IPS-NIHi7 (cell line): Measurements from ENCODE around the gene PLA2G3.
"Not testable (repeated sequence)": the region's sequence is repeated elsewhere in the genome, so short reads cannot be mapped to it uniquely, and the experiment has no call there.

Source experiments
- DNase-seq: peaks from one replicate; pipeline ENCODE4 v3.0.0; 2012; ENCODE audit warnings: mixed read lengths; ENCODE audit errors: extremely low spot score

PLA2G3 gene, protein sequence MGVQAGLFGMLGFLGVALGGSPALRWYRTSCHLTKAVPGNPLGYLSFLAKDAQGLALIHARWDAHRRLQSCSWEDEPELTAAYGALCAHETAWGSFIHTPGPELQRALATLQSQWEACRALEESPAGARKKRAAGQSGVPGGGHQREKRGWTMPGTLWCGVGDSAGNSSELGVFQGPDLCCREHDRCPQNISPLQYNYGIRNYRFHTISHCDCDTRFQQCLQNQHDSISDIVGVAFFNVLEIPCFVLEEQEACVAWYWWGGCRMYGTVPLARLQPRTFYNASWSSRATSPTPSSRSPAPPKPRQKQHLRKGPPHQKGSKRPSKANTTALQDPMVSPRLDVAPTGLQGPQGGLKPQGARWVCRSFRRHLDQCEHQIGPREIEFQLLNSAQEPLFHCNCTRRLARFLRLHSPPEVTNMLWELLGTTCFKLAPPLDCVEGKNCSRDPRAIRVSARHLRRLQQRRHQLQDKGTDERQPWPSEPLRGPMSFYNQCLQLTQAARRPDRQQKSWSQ

DNA sequence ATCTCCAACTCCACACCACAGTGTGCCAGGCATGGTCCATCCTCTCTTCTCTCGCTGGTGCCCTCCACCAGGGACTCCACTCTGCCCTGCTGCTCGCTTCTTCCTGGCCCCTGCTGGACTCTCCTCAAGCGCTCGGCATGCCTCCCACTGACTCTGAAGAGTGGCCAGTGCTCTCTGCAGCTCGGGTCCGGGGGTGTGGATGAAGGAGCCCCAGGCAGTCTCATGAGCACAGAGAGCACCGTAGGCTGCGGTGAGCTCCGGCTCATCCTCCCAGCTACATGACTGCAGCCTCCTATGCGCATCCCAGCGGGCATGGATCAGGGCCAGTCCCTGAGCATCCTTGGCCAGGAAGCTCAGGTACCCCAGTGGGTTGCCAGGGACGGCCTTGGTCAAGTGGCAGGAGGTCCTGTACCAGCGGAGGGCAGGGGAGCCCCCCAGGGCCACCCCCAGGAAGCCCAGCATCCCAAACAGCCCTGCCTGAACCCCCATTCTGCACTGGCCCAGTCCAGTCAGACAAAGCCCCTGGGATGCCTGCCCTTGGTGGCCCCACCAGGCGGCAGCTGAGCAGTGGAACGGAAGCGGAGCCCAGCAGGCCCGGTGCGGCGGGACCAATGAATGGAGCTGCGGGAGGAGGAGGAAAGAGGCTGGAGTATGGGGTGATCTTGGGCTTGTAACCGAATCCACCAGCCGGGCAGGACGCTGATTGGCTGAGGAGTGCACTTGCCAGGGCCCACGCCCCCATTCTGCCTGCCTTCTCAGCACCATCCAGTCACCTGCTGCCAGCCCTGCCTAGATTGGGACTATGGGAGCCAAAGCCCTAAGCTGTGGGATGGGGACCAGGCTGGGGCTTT is at the start of gene PLA2G3:
Gene PLA2G3 (minus strand): TSS at position 643 of the 851 bp plus-strand sequence. CDS start 154 bp downstream, at position 489.
- peak; percentile 100 for DNase-seq

DNA sequence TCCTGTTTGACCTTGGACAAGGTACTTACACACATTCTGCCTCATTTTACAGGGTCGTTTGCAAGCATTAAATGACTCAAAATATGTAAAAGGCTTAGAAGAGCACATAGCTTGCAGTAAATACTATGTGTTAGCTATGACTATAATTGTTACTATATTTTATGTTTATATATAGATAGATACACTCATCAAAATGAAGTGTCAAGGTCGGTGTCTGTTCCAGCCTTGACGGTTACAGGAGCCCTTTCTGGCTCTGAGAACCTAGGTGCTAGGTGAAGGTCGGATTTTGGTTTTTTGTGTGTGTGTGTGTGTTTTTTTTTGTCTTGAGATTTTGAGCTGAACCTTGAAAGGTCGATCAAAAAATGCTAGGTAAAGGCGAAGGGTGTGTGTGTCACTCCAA is 47.3 kb upstream of the PLA2G3 start:
- no peak for DNase-seq

DNA sequence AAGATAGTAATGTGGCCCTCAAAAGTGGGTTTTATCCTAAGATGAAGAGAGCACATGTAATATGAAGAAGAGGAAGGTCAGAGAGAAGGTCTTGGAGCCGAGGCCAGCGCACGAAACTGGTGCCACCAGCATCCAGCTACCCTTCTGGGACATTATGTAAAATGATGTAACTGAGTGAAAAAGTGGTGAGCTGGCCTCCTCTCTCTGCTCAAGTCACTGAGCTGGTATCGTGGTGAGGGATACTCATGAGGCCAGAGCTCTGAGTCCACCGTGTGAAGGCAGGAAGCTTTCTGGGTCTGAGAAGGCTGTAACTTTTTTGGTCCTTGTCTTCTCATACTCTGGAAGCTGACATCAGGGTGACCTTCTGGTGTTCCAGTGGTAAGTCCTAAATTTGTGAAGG is 44.7 kb upstream of the PLA2G3 start:
- no peak for DNase-seq

DNA sequence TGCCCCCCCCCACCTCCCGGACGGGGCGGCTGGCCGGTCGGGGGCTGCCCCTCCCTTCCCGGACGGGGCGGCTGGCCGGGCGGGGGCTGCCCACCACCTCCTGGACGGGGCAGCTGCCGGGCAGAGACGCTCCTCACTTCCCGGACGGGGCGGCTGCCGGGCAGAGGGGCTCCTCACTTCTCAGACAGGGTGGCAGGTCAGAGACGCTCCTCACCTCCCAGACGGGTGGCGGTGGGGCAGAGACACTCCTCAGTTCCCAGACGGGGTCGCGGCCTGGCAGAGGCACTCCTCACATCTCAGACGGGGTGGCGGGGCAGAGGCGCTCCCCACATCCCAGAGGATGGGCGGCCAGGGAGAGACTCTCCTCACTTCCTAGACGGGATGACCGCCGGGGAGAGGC is 43.7 kb upstream of the PLA2G3 start:
- DNase-seq, result no peak

DNA sequence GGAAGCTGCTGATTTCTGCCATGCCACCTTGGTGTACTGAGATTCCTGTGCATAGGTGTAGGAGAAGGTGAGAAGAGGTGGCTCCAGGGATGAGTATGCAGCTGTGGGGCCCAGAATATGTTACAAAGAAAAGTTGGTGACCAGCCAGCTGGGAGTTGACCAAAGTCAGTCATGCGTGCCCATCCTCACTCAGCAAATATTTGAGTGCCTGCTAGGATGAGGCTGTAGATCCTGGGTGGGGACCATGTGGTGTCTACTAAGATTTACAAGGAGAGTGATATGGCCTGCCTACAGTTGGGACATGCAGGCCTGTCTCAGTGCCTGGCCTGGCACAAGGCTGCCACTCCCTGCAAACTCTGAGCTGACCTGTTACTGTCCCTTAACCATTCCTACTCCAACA is 39.0 kb upstream of the PLA2G3 start:
- DNase-seq, result no peak

DNA sequence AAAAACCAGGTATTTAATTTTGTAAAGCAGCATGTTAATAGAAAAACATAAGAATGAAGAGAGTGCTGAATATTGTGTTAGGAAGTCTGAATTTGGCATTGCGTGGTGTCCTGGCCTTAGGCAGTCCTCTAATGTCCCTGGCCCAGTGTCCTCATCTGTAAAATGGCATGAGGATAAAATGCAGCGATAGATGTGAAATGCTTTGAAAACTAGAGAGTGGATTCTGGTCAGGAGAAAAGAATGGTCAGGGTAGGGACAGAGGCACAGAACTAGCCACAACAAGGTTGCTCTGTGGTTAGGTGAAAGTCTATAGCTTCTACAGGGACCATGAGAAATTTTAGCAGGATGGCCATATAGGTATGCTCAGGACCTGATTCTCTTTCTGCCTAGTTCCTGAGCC is 38.6 kb upstream of the PLA2G3 start:
- no peak for DNase-seq

DNA sequence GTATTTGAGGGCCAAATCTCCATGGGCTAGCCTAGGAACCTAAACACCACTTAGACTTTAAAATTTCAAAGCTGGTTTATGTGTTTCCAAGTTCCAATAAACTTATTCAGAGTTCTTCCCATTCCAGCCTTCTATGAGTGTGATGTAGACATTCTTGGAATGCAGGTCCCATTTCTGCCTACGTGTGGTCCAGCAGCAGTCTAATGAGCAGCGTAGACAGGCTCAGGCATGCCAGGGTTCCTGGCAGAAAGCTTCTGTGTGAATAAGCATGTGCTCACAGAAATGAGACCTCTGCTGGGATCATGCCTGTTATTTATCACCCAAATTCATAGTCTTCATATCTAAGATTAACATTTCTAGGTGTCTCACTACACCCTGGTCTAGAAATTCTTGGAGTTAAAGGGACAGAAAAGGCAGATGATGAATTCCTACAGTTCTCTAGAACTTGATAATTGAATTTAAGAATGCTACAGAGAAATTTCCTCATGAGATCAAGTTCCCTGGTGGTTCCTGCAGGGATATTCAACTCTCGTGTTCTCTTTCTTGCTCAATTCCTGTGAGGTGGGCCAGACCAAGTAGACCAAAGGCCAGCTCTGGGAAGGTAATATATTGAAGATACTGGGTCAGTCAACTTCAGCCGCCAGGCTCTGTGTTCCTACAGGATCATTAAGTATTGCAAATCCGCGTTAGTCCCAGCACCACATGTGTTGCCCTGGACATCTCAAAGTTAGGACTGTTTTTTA is 37.3 kb upstream of the PLA2G3 start:
- DNase-seq, result no peak

DNA sequence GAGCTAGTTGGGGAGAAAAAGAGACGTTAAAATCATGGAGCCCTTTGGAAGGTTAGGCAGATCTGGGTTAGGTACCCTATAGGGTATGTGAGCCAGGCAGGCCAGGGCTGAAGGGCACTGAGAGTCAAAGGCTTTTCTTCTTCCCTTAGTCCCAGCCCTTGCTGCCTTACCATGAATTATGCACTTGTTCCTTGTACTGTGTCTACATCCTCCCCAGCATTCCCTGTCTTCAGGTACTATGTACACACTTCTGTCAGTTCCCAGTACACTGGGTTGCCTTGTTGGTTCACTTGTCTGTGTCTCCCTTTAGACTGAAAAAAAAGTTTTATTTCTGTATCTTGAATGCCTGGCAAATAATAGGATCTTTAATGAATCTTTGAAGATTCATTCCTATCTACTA is 36.6 kb upstream of the PLA2G3 start:
- no peak for DNase-seq

DNA sequence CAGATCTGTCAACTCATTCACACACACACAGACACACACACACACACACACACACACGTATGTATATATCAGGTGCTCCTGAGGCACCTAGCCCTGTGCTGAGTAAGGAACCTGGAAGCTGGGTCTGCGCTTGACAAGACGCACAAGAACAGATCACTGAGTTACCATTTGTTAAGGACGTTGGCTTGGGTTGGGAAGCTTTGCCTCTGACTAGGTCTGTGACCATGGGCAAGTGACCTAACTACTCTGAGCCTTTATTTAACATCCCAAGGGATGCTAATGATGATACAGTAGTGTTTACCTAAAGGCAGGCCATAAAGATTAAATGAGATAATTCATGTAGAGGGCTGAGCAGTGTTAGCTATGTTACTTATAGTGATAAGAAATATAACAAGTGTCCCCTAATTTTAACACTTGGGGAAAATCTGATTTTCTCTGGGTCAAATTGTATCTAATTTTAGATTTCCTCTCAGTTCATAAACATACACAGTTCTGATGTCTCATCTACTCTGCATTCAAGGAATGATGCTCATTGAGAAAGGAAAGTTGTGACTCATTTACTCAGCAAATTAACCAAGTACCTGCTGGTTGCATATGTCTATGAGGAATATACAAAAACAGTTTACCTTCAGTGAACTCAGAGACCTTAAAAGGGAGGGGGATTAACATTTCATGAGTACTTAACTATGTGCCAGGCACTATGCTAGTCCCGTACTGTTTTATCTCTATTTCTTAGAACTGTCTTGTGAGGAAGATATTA is 33.3 kb upstream of the PLA2G3 start:
- DNase-seq, result no peak

DNA sequence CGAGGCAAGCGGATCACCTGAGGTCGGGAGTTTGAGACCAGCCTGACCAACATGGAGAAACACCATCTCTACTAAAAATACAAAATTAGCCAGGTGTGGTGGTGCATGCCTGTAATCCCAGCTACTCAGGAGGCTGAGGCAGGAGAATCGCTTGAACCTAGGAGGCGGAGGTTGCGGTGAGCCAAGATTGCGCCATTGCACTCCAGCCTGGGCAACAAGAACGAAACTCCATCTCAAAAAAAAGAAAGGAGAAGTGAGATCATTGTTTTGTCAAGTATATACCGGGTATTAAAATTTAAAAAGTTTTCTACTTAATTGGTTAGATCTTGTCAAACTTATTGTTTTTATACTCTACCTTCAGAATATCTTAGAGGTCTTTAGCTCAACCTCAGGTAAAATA is 31.4 kb upstream of the PLA2G3 start:
- not testable (repeated sequence) for DNase-seq

DNA sequence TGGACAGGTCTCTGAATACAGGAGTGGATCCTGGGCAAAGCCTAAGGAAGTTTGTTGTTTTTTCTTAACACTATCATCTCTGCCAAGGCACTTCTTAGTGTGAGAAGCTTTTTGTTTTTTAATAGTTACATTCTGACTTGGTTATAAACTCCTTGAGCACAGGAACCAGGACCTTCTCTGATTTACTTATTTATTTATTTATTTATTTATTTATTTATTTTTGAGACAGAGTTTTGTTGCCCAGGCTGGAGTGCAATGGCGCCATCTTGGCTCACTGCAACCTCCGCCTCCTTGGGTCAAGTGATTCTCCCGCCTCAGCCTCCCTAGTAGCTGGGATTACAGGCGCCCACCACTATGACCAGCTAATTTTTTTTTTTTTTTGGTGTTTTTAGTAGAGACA is 30.7 kb upstream of the PLA2G3 start:
- no peak for DNase-seq

DNA sequence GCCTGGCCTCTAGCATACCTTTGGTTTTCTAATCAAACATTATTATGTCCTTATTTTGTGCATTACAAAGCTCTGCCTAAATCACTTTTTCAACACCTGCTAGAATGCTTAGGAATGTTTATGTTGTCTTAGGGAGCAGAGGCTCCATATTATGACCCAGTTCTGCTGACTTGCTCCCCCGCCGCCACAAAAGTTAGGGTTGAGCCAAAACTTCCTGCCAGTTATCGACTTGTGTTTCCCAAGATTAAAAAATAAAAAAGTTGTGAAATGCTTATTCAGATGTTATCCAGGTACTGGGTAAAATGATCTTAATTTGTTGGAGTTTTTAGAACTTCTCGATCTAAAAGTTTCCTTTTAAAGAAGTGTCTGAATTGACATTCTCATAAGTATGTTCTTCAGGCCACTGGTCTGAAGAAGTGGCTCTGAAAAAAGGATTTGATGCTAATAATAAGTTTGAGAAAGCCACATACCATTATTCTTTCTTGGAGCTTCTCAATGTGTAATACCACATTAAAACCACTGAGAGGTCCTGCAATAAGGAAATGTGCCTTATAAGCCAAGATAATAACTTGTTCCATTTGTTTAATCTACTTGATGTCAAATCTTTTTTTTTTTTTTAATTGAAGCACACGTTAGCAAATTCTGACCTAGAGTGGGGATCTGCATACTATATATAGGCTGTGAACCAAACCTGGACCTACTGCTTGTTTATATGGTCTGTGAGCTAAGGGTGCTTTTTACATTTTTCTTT is 21.9 kb upstream of the PLA2G3 start:
- DNase-seq, result no peak

DNA sequence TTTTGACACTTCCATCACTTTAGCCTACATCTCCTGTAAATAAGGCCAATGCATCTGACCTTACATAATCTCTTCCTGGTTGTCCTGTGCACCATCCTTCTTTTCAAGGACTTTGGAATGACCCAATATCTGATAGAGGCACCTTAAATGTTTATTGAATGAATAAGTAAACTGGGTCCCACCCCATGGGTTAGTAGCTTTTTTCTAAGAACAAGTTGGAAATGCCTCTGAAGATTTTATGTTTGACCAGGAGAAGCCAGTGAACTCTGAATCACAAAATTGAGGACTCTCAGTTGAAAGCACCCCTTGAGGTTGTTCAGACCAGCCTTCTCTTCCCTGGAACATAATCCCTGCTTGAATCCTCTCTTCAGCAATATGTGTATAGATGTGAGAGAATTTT is 21.1 kb upstream of the PLA2G3 start:
- no peak for DNase-seq

DNA sequence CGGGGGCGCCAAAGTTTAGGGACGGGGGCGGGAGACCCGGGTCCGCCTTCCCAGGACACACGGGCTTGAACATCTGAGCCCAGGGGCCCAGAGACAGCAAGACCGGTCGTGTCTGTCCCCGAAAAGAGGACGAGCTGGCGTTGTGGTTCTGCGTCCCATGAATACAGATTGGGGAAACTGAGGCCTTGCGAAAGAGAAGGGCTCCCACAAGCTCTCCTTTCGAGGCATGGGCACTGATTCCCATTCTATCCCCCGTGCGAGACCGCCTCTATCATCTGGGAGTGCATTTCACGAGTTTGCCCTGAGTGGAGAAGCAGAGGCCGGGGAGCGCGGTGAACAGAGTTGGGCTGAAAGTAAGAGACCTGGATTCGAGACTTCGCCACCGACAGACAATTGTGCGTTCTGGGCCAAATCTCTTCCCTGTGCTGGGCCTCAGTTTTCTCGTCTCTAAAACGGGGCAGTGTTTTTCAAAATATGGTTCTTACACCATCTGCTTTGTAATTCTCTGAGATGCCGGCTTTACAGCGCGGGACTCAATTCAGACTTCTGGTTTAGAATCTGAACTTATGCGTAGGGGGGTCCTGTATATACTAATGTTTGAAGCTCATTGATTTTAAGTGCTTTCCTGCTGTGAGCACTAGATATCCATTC is 20.1 kb upstream of the PLA2G3 start:
- no peak for DNase-seq

DNA sequence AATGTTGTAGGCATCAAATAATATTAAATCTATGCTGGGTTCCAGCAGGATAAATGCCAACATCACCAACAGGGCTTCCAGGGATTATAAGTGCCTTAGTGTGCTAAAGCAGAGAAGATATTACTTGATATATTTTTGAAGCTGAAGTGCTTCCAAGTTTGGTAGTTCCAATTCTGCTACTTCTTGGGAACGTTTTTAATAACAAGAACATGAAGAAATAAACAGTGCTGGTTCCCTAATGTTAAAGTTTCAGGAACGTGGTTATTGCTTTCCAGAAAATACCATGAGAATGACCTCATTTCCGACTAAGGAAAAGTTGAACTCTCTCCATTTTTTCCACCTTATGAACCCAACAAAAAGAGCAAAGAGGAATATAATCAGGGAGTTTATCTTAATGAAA is 15.1 kb upstream of the PLA2G3 start:
- DNase-seq, result no peak

DNA sequence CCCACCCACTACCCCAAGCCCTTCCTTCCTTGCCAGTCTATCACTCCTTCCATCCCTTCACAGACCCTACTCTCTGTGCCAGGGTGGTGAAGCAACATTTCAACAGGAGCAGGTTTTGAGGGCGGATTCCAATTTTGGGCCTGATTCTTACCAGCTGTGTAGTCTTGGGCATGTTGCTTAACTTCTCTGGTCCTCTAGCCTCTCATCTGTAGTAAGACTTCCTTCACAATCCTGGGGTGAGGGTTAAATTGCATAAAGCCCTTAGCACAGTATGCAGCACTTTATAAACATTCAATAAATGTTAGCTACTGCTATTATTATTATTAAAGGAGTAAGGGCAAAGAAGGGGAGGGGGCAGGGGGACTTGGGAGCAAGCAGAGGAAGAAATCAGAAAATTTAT is 14.7 kb upstream of the PLA2G3 start:
- DNase-seq, result no peak

DNA sequence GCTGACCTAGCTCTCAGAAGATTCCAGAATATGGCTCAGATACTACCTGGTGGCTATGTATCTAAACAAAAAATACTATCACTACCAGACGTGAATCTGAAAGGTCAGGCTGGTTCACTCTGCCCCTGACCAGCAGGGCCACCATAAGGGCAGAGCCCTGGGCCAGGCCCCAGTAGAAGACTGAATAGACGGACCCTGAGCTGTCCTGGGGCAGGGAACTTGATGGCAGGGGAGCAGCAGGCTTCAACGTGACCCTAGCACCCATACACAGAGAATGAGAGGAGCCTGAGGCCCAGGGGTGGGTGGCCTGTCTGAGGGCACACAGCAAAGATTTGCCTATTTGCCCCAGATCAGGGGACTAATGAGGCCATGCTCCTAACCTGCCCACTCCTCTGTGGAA is 13.0 kb upstream of the PLA2G3 start:
- DNase-seq, result no peak

DNA sequence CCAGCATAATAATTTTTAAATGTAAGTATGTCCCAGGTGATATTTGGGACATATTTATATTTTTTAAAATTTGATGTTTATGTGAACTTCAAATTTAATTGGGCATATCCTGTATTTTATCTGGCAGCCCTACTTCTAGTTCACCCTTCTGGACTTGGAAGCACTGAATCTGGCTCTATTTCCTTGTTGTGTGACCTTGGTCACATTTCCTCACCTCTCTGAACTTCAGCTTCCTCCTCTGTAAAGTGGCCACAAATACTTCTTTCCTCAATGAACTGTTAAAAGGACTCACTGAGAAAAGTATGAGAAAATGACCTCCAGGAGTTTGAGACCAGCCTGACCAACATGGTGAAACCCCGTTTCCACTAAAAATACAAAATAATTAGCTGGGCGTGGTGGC is 11.6 kb upstream of the PLA2G3 start:
- DNase-seq, result no peak

DNA sequence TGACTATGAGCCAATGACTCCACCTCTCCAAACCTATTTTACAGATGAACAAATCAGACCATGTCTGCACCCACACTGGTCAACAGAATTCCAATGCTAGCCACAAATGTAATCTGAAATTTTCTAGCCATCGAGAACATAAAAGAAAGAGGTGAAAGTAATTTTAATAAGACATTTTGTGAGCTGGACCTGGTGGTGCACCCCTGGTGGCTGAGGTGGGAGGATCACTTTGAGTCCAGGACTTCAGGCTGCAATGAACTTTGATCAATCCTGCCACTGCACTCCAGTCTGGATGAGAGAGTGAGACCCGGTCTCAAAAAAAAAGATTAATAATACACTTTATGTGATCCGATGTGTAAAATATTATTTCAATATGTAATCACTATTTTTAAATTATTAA is 10.3 kb upstream of the PLA2G3 start:
- no peak for DNase-seq

DNA sequence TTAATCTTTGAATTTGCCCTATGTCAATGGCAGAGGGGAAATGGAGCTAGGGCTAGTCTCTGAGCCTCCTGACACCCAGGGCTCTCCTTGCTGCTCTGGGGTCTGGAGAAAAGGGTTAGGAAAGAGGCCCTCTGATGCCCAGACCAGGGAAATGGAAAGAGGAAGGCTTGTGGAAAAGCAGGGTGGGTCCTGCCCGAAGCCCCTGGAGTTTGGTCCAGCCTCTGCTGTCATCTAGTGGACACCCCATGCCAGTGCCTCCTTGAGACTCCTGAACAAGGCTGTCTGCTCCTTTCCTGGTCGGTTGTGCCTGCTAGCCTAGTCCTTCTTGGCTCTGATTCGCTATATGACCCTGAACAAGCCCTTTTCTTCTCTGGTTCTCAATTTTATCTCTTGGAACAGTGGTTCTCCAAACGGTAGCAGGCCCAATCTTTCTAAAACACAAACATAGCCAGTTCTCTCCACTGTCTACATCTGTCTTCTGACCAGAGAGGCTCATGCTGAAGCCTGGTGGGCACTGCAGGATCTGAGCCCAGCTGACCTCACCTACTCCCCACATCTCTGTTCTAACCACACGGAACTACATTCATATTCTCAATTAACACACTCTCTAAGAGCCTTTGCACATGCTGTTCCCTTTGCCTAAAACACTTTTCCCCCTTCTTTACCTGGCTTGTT is 8.8 kb upstream of the PLA2G3 start:
- DNase-seq, result peak; percentile 96
